ENCODE data around the gene CALCOCO1. TPM values are rescaled to one million over a fixed set of nuclear protein-coding genes. Genes with fewer than 3 reads are reported as not detected.

Gene CALCOCO1
- total RNA-seq, 1 experiment from 2014 or later, result 48.0 TPM

DNA sequence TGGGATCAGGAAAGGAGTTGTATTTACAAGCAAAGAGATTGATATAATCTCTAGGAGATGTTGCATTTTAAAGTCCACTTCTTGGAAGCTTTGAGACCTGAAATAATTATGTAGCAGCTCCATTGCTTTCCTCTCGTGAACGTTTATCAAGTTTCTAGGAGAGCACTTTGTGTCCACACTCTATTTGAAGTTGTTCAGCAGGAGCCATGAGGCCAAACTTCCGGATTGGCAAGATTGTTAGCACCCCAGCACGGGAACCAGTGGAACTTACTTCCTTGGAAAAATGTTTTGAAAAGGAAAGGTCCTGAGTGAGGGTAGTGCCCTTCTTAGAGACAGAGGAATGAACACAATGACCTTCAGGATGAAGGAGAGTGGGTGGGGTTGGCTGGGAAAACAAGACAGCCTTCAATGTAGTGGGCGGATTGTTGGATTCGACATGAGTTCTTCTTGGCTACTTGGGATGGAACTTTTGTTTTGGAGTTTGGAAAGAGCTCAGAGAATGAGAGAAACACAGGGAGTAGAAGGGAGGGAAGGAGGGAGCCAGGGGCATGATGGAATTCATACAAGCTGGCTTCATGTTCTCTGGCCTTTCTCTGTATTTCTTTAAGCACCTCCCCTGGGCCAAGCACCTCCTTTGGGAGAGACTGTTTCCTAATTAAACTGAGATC is 48.4 kb upstream of the CALCOCO1 start:
- CTCF ChIA-PET, result no interaction called here

DNA sequence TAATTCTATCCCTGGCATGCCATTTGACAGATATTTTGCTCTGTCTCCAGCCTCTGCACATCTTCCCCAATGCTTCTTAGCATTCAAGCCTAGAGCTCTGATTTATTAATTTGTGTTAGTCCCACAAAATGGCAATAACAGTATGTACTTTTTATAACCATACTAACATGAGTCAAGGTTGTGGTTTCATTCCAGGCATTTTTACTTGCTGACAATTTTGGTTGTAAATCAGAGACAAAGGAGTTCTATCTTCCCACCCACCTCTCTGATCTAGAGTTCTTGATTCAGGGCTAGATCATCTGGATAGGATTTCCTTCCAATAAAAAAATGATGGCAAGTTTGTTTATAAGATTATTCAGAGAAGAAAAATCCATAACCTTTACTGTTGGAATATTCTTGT is 43.0 kb upstream of the CALCOCO1 start:
- ChIA-PET POLR2A (interaction anchor here (0.6 to 0.7 kb wide), 3 partner anchors 58 to 174 kb away, joined by 3 to 7 read pairs (median 3); no protein-coding TSS in a partner anchor), CTCF (interaction anchor here (1.0 kb wide), 1 partner anchor 13 kb away, joined by 4 read pairs; no protein-coding TSS in a partner anchor)
- peaks cover 51% of the 10 kb centered on the region for H3K4me1 ChIP-seq (ENCODE audit: control insufficient read depth, insufficient read depth, low read length)
- intact Hi-C loops (cut with micrococcal nuclease; ENCODE audit: unreplicated experiment), result loop anchor here (2.0 kb wide), 1 partner anchor 55 kb away; no protein-coding TSS in a partner anchor
- ATAC-seq (peak; percentile 93), DNase-seq (ENCODE audit: low read depth, low spot score) (peak; percentile 91)
- H3K27me3 ChIP-seq (ENCODE audit: control insufficient read depth, insufficient read depth, low read length), result no peaks in the 10 kb centered on the region
- TF ChIP-seq, protein P1, sequence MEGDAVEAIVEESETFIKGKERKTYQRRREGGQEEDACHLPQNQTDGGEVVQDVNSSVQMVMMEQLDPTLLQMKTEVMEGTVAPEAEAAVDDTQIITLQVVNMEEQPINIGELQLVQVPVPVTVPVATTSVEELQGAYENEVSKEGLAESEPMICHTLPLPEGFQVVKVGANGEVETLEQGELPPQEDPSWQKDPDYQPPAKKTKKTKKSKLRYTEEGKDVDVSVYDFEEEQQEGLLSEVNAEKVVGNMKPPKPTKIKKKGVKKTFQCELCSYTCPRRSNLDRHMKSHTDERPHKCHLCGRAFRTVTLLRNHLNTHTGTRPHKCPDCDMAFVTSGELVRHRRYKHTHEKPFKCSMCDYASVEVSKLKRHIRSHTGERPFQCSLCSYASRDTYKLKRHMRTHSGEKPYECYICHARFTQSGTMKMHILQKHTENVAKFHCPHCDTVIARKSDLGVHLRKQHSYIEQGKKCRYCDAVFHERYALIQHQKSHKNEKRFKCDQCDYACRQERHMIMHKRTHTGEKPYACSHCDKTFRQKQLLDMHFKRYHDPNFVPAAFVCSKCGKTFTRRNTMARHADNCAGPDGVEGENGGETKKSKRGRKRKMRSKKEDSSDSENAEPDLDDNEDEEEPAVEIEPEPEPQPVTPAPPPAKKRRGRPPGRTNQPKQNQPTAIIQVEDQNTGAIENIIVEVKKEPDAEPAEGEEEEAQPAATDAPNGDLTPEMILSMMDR (IDR thresholded peaks at IDR 0.05), result no peak
- TF ChIP-seq, protein P2, sequence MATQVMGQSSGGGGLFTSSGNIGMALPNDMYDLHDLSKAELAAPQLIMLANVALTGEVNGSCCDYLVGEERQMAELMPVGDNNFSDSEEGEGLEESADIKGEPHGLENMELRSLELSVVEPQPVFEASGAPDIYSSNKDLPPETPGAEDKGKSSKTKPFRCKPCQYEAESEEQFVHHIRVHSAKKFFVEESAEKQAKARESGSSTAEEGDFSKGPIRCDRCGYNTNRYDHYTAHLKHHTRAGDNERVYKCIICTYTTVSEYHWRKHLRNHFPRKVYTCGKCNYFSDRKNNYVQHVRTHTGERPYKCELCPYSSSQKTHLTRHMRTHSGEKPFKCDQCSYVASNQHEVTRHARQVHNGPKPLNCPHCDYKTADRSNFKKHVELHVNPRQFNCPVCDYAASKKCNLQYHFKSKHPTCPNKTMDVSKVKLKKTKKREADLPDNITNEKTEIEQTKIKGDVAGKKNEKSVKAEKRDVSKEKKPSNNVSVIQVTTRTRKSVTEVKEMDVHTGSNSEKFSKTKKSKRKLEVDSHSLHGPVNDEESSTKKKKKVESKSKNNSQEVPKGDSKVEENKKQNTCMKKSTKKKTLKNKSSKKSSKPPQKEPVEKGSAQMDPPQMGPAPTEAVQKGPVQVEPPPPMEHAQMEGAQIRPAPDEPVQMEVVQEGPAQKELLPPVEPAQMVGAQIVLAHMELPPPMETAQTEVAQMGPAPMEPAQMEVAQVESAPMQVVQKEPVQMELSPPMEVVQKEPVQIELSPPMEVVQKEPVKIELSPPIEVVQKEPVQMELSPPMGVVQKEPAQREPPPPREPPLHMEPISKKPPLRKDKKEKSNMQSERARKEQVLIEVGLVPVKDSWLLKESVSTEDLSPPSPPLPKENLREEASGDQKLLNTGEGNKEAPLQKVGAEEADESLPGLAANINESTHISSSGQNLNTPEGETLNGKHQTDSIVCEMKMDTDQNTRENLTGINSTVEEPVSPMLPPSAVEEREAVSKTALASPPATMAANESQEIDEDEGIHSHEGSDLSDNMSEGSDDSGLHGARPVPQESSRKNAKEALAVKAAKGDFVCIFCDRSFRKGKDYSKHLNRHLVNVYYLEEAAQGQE (IDR thresholded peaks at IDR 0.05; ENCODE audit: insufficient read depth in 1 of 2, low read depth in 2 of 2, low read length in 1 of 2), result no peak
- peak; percentile 92 for TF ChIP-seq TCF7L2 (IDR thresholded peaks at IDR 0.05; ENCODE audit: low read depth, low read length)
- TF ChIP-seq SIN3A (IDR thresholded peaks at IDR 0.05; ENCODE audit: borderline replicate concordance, insufficient read depth, low read depth, low read length), result no peak
- peak; percentile 79 for TF ChIP-seq POLR2AphosphoS5 (IDR thresholded peaks at IDR 0.05; ENCODE audit: low read depth, low read length)
- no TSS peak for BruUV-seq (replicated peaks)
- peak overlapping the region; percentile 98 for H3K27ac ChIP-seq (ENCODE audit: low read length)
- in situ Hi-C loops (cut with HindIII; ENCODE audit: low pct_unique_long_range_greater_than_20kb, low sequenced_read_pairs), result no loop called here
- H3K36me3 ChIP-seq (ENCODE audit: control insufficient read depth, insufficient read depth, low read length), result no peaks in the 10 kb centered on the region
- H3K4me3 ChIP-seq (ENCODE audit: low read depth in 2 of 2, low read length in 2 of 2), result no peak overlapping the region
- no peaks in the 10 kb centered on the region for H3K9me3 ChIP-seq (ENCODE audit: control insufficient read depth, insufficient read depth, low read depth, low read length)

More for the DNA sequence above, 48.4 kb upstream of the CALCOCO1 start:
- intact Hi-C loops (cut with micrococcal nuclease; ENCODE audit: unreplicated experiment), result no loop called here
- H3K4me3 ChIP-seq (ENCODE audit: low read depth in 2 of 2, low read length in 2 of 2), result no peak overlapping the region
- POLR2A ChIA-PET, result interaction anchor here (0.6 kb wide), 1 partner anchor 14 kb away, joined by 5 read pairs; no protein-coding TSS in a partner anchor
- H3K27ac ChIP-seq (ENCODE audit: low read length), result peak overlapping the region; percentile 91
- H3K9me3 ChIP-seq (ENCODE audit: control insufficient read depth, insufficient read depth, low read depth, low read length), result no peaks in the 10 kb centered on the region
- no peak for ATAC-seq
- BruUV-seq (replicated peaks), result no TSS peak
- peaks cover 49% of the 10 kb centered on the region for H3K4me1 ChIP-seq (ENCODE audit: control insufficient read depth, insufficient read depth, low read length)
- no peak for TF ChIP-seq SIN3A (IDR thresholded peaks at IDR 0.05; ENCODE audit: borderline replicate concordance, insufficient read depth, low read depth, low read length)
- TF ChIP-seq, protein P1 (IDR thresholded peaks at IDR 0.05), result no peak
- no peak for TF ChIP-seq TCF7L2 (IDR thresholded peaks at IDR 0.05; ENCODE audit: low read depth, low read length)
- TF ChIP-seq, protein P2 (IDR thresholded peaks at IDR 0.05; ENCODE audit: insufficient read depth in 1 of 2, low read depth in 2 of 2, low read length in 1 of 2), result no peak
- no peak for TF ChIP-seq POLR2AphosphoS5 (IDR thresholded peaks at IDR 0.05; ENCODE audit: low read depth, low read length)
- no peak for DNase-seq (ENCODE audit: low read depth, low spot score)
- H3K36me3 ChIP-seq (ENCODE audit: control insufficient read depth, insufficient read depth, low read length), result no peaks in the 10 kb centered on the region
- H3K27me3 ChIP-seq (ENCODE audit: control insufficient read depth, insufficient read depth, low read length), result no peaks in the 10 kb centered on the region
- in situ Hi-C loops (cut with HindIII; ENCODE audit: low pct_unique_long_range_greater_than_20kb, low sequenced_read_pairs), result no loop called here
